GM19351 (cell line): ENCODE results near the gene MEGF8.

Experiments
- ATAC-seq: cut with Tn5 transposase; IDR thresholded peaks from one replicate; pipeline ENCODE4 v1.9.1; 2021; ENCODE audit warnings: mild to moderate bottlenecking, moderate library complexity; ENCODE audit not compliant: unreplicated experiment

Gene MEGF8

GRCh38 chr19:42409477-42409876, 84.0 kb downstream of the MEGF8 start:
- ATAC-seq = no peak

GRCh38 chr19:42410371-42410770, 84.9 kb downstream of the MEGF8 start:
- no peak for ATAC-seq

- no peak for ATAC-seq
Observed at GRCh38 chr19:42411581-42412178, 86.2 kb downstream of the MEGF8 start.

- no peak for ATAC-seq
Observed at GRCh38 chr19:42412227-42412626, 86.8 kb downstream of the MEGF8 start.

GRCh38 chr19:42412661-42413076, 87.2 kb downstream of the MEGF8 start:
- no peak for ATAC-seq

GRCh38 chr19:42419309-42419708, 93.9 kb downstream of the MEGF8 start:
- no peak for ATAC-seq

- peak; percentile 53 for ATAC-seq
Observed at GRCh38 chr19:42420055-42420544, 94.7 kb downstream of the MEGF8 start.

GRCh38 chr19:42421101-42421500, 95.7 kb downstream of the MEGF8 start:
- ATAC-seq = no peak

- no peak for ATAC-seq
Observed at GRCh38 chr19:42421591-42422031, 96.2 kb downstream of the MEGF8 start.

GRCh38 chr19:42422092-42422900, 96.9 kb downstream of the MEGF8 start:
- no peak for ATAC-seq

- ATAC-seq = peak; percentile 28
Observed at GRCh38 chr19:42422901-42423461, 97.5 kb downstream of the MEGF8 start.

- ATAC-seq = peak; percentile 87
Observed at GRCh38 chr19:42423462-42424344, 98.3 kb downstream of the MEGF8 start.

GRCh38 chr19:42424345-42424707, 98.9 kb downstream of the MEGF8 start:
- no peak for ATAC-seq

- no peak for ATAC-seq
Observed at GRCh38 chr19:42424712-42425131, 99.3 kb downstream of the MEGF8 start.

GRCh38 chr19:42426643-42427042, 101.2 kb downstream of the MEGF8 start:
- ATAC-seq = no peak

- no peak for ATAC-seq
Observed at GRCh38 chr19:42427313-42427712, 101.9 kb downstream of the MEGF8 start, which contains the start of gene LIPE. Gene LIPE, minus strand, starts transcription at chr19:42427388. Its CDS starts 239 bp downstream, at chr19:42427149.
